ENCODE measurements around the gene CEACAM20.
"Not testable (repeated sequence)": the region's sequence is repeated elsewhere in the genome, so short reads cannot be mapped to it uniquely, and the experiment has no call there.

CEACAM20 gene

GRCh38 chr19:44529536-44529935 is at the start of gene CEACAM20:
Gene CEACAM20, minus strand, starts transcription at chr19:44529675. Its CDS starts 166 bp downstream, at chr19:44529509.
- no peak for DNase-seq

GRCh38 chr19:44577566-44577874 is 48.0 kb upstream of the CEACAM20 start:
- DNase-seq = no peak

GRCh38 chr19:44576843-44577565 is 47.5 kb upstream of the CEACAM20 start:
- DNase-seq = no peak

- no peak for DNase-seq
Observed at GRCh38 chr19:44575116-44575700, 45.7 kb upstream of the CEACAM20 start.

GRCh38 chr19:44574186-44574950 is 44.9 kb upstream of the CEACAM20 start:
- DNase-seq = no peak

- no peak for DNase-seq
Observed at GRCh38 chr19:44573627-44574026, 44.2 kb upstream of the CEACAM20 start.

GRCh38 chr19:44573183-44573582 is 43.7 kb upstream of the CEACAM20 start:
- DNase-seq = no peak

GRCh38 chr19:44572581-44572900 is 43.1 kb upstream of the CEACAM20 start:
- DNase-seq = no peak

- DNase-seq = no peak
Observed at GRCh38 chr19:44571830-44572580, 42.5 kb upstream of the CEACAM20 start.

GRCh38 chr19:44570984-44571684 is 41.7 kb upstream of the CEACAM20 start:
- no peak for DNase-seq

GRCh38 chr19:44570603-44570983 is 41.1 kb upstream of the CEACAM20 start:
- no peak for DNase-seq

- DNase-seq = no peak
Observed at GRCh38 chr19:44567745-44568144, 38.3 kb upstream of the CEACAM20 start.

GRCh38 chr19:44566984-44567383 is 37.5 kb upstream of the CEACAM20 start:
- DNase-seq = no peak

- not testable (repeated sequence) for DNase-seq
Observed at GRCh38 chr19:44563086-44563655, 33.7 kb upstream of the CEACAM20 start.

- no peak for DNase-seq
Observed at GRCh38 chr19:44557933-44558332, 28.5 kb upstream of the CEACAM20 start.

GRCh38 chr19:44554641-44555246 is 25.3 kb upstream of the CEACAM20 start:
- DNase-seq = no peak

GRCh38 chr19:44553478-44554171 is 24.1 kb upstream of the CEACAM20 start:
- no peak for DNase-seq

- no peak for DNase-seq
Observed at GRCh38 chr19:44552324-44552723, 22.8 kb upstream of the CEACAM20 start.

GRCh38 chr19:44551850-44552249 is 22.4 kb upstream of the CEACAM20 start:
- no peak for DNase-seq

GRCh38 chr19:44550976-44551375 is 21.5 kb upstream of the CEACAM20 start:
- DNase-seq = not testable (repeated sequence)

- DNase-seq = no peak
Observed at GRCh38 chr19:44549507-44549906, 20.0 kb upstream of the CEACAM20 start.

Measured in NCI-H187 treated with DMSO at 0.1 percent for 48 hours (cell line).